T-cell (primary cell): ENCODE measurements around the gene BEST2. TPM values are rescaled to one million over a fixed set of nuclear protein-coding genes. Genes with fewer than 3 reads are reported as not detected.
A peak's percentile ranks its signal among the peaks of the same experiment; 100 is the strongest.

Experiments
- ATAC-seq, 4 experiments: fragments of 200-7000 bp in 3 of 4; fragments of 150-1000 bp in 1 of 4; cut with Tn5 transposase; replicated peaks in 1 of 4; 1 replicate in 3 of 4; 2 replicates in 1 of 4; pipeline ENCODE4 v1.10.0; 2021; ENCODE audit warnings: moderate library complexity in 3 of 4, mild to moderate bottlenecking in 2 of 4, moderate number of reproducible peaks in 1 of 4
- CTCF ChIA-PET, 2 donors: fragments of 300-600 bp; sonication (Branson Sonifier 250); formaldehyde crosslinking; loops; one replicate each; lab custom pipeline; 2022; ENCODE audit warnings: antibody characterized with exemption in 2 of 2; lab: Charles Lee
- POLR2A ChIA-PET, 2 donors: fragments of 300-600 bp; sonication (Branson Sonifier 250); formaldehyde crosslinking; loops; one replicate each; lab custom pipeline; 2022; ENCODE audit warnings: antibody characterized with exemption in 2 of 2; lab: Charles Lee
- DNase-seq, 35 experiments: peaks; one replicate each; pipeline versions ENCODE4 v3.0.0 to v3.0.0-alpha.2; 2013 to 2023
- H3K27ac ChIP-seq: one replicate; pipeline ENCODE4 v1.5.1; 2013; ENCODE audit warnings: low read length
- H3K27me3 ChIP-seq, 2 experiments: replicated peaks in 1 of 2; 1 replicate in 1 of 2; 2 replicates in 1 of 2; pipeline versions ENCODE4 v1.6.1 to v1.7.0; 2013; ENCODE audit warnings: low read length in 1 of 2, mixed read lengths in 1 of 2; ENCODE audit not compliant: control insufficient read depth in 2 of 2, insufficient read depth in 2 of 2; ENCODE audit errors: extremely low read depth in 1 of 2
- H3K36me3 ChIP-seq, 2 donors: 1 replicate in 1 of 2; 2 replicates in 1 of 2; pipeline versions ENCODE4 v1.6.1 to v1.7.0; 2013; ENCODE audit warnings: low read length in 1 of 2; ENCODE audit not compliant: control insufficient read depth in 2 of 2, insufficient read depth in 1 of 2; ENCODE audit errors: extremely low read depth in 1 of 2
- H3K4me1 ChIP-seq, 2 experiments: 1 replicate in 1 of 2; 2 replicates in 1 of 2; pipeline versions ENCODE4 v1.6.1 to v1.7.0; 2013; ENCODE audit warnings: low read length in 2 of 2, mixed read lengths in 1 of 2; ENCODE audit not compliant: insufficient read depth in 2 of 2, control insufficient read depth in 1 of 2; ENCODE audit errors: extremely low read depth in 1 of 2
- H3K4me3 ChIP-seq, 2 donors: 1 replicate in 1 of 2; 2 replicates in 1 of 2; pipeline versions ENCODE4 v1.5.1 to v1.7.0; 2013; ENCODE audit warnings: mild to moderate bottlenecking in 2 of 2, low read length in 1 of 2, moderate library complexity in 1 of 2; ENCODE audit not compliant: control insufficient read depth in 1 of 2; ENCODE audit errors: extremely low read depth in 1 of 2
- H3K9me3 ChIP-seq: 2 replicates; pipeline ENCODE4 v1.7.0; 2013
- H3K27ac Mint-ChIP-seq, 2 donors: one replicate each; pipeline ENCODE4 v1.8.0; 2020 to 2021; ENCODE audit warnings: mild to moderate bottlenecking in 2 of 2, mixed read lengths in 2 of 2
- H3K27me3 Mint-ChIP-seq, 2 donors: one replicate each; pipeline ENCODE4 v1.8.0; 2021 to 2022; ENCODE audit warnings: mixed read lengths in 2 of 2
- H3K36me3 Mint-ChIP-seq: one replicate; pipeline ENCODE4 v1.8.0; 2021; ENCODE audit warnings: mixed read lengths
- H3K4me1 Mint-ChIP-seq, 3 donors: one replicate each; pipeline ENCODE4 v1.8.0; 2020 to 2022; ENCODE audit warnings: mixed read lengths in 3 of 3, mild to moderate bottlenecking in 1 of 3
- H3K4me3 Mint-ChIP-seq, 3 donors: one replicate each; pipeline ENCODE4 v1.8.0; 2020 to 2022; ENCODE audit warnings: mild to moderate bottlenecking in 3 of 3, mixed read lengths in 3 of 3, moderate library complexity in 3 of 3
- H3K9me3 Mint-ChIP-seq, 3 donors: one replicate each; pipeline ENCODE4 v1.8.0; 2020 to 2022; ENCODE audit warnings: mixed read lengths in 3 of 3
- WGBS: methylation state at CpG from one replicate; pipeline ENCODE4 v1.1.5; 2013; ENCODE audit warnings: missing lambda C conversion rate; ENCODE audit not compliant: insufficient coverage; 5-methylcytosine and 5-hydroxymethylcytosine counted together
- total RNA-seq, 35 experiments: library from RNA in 6 of 35; stranded (reverse) in 6 of 35; fragments of 120-200 nt in 1 of 35; gene quantifications; one replicate each; pipeline versions ENCODE4 v1.2.1 to v1.2.4 and lab custom pipeline; 2013 to 2026

The BEST2 gene
- total RNA-seq, 5 donors from 2014 or later (not counting 1 experiment from before 2014, with no cell fraction given), result 0.16 TPM; not detected in 4

GRCh38 chr19:12785431-12786031 is 33.9 kb downstream of the BEST2 start:
- ATAC-seq, result no peak
- WGBS, result 42% methylated on average over 4 of the region's 4 CpGs
- Mint-ChIP-seq H3K4me3 (no peak overlapping the region), H3K9me3 (no peaks in the 10 kb centered on the region), H3K27me3 (no peaks in the 10 kb centered on the region), H3K36me3 (no peaks in the 10 kb centered on the region), H3K27ac (no peak overlapping the region), H3K4me1 (peaks cover 23 to 36% (median 28%) of the 10 kb centered on the region in 3 donors)
- DNase-seq, result peak in 3 of 35 experiments; percentile 12 to 36 (median 31)
- H3K36me3 ChIP-seq, result no peaks in the 10 kb centered on the region
- CTCF ChIA-PET, result no interaction called here
- H3K27ac ChIP-seq, result peak overlapping the region; percentile 100
- H3K9me3 ChIP-seq, result no peaks in the 10 kb centered on the region
- H3K4me1 ChIP-seq, result peaks cover 42 to 77% of the 10 kb centered on the region in 2 experiments
- H3K27me3 ChIP-seq, result no peaks in the 10 kb centered on the region
- no peak overlapping the region for H3K4me3 ChIP-seq
- POLR2A ChIA-PET, result no interaction called here

- ATAC-seq (no peak), DNase-seq (peak in 4 of 35 experiments; percentile 15 to 61 (median 28))
- H3K27ac Mint-ChIP-seq, result peak overlapping the region; percentile 74 to 97
- H3K4me1 ChIP-seq, result peaks cover 46 to 82% of the 10 kb centered on the region in 2 experiments
- no peak overlapping the region for H3K4me3 Mint-ChIP-seq
- H3K4me3 ChIP-seq, result no peak overlapping the region
- CTCF ChIA-PET, result no interaction called here
- no peaks in the 10 kb centered on the region for H3K36me3 ChIP-seq
- H3K4me1 Mint-ChIP-seq, result peaks cover 27 to 42% (median 35%) of the 10 kb centered on the region in 3 donors
- H3K36me3 Mint-ChIP-seq, result no peaks in the 10 kb centered on the region
- no peaks in the 10 kb centered on the region for H3K9me3 Mint-ChIP-seq
- H3K27me3 Mint-ChIP-seq, result no peaks in the 10 kb centered on the region
- 30% methylated on average over 8 of the region's 18 CpGs for WGBS
- POLR2A ChIA-PET, result no interaction called here
- peak overlapping the region; percentile 100 for H3K27ac ChIP-seq
- no peaks in the 10 kb centered on the region for H3K27me3 ChIP-seq
- H3K9me3 ChIP-seq, result no peaks in the 10 kb centered on the region
Measured at GRCh38 chr19:12786141-12786870, 34.7 kb downstream of the BEST2 start.

GRCh38 chr19:12786952-12787351 is 35.4 kb downstream of the BEST2 start:
- peaks cover 41 to 75% of the 10 kb centered on the region in 2 experiments for H3K4me1 ChIP-seq
- no peak for ATAC-seq
- CTCF ChIA-PET, result no interaction called here
- Mint-ChIP-seq H3K27ac (peak overlapping the region; percentile 74 to 97), H3K27me3 (no peaks in the 10 kb centered on the region), H3K4me1 (peaks cover 21 to 36% (median 35%) of the 10 kb centered on the region in 3 donors), H3K9me3 (no peaks in the 10 kb centered on the region), H3K36me3 (no peaks in the 10 kb centered on the region), H3K4me3 (no peak overlapping the region)
- POLR2A ChIA-PET, result no interaction called here
- no peaks in the 10 kb centered on the region for H3K36me3 ChIP-seq
- 100% methylated on average over 2 of the region's 3 CpGs for WGBS
- H3K27me3 ChIP-seq, result no peaks in the 10 kb centered on the region
- no peaks in the 10 kb centered on the region for H3K9me3 ChIP-seq
- H3K27ac ChIP-seq, result peak overlapping the region; percentile 100
- no peak overlapping the region for H3K4me3 ChIP-seq
- no peak for DNase-seq

- no peak for DNase-seq
- WGBS, result 84% methylated on average over 5 of the region's 10 CpGs
- Mint-ChIP-seq H3K4me3 (no peak overlapping the region), H3K9me3 (no peaks in the 10 kb centered on the region), H3K27ac (peak overlapping the region; percentile 96 to 97), H3K27me3 (no peaks in the 10 kb centered on the region), H3K4me1 (peaks cover 17 to 32% (median 30%) of the 10 kb centered on the region in 3 donors), H3K36me3 (no peaks in the 10 kb centered on the region)
- Histone ChIP-seq H3K9me3 (no peaks in the 10 kb centered on the region), H3K27ac (no peak overlapping the region), H3K4me3 (no peak overlapping the region), H3K36me3 (no peaks in the 10 kb centered on the region), H3K27me3 (no peaks in the 10 kb centered on the region), H3K4me1 (peaks cover 41 to 72% of the 10 kb centered on the region in 2 experiments)
- ChIA-PET POLR2A (no interaction called here), CTCF (no interaction called here)
- ATAC-seq, result no peak
Measured at GRCh38 chr19:12787458-12787857, 35.9 kb downstream of the BEST2 start.

- H3K27ac Mint-ChIP-seq, result peak overlapping the region; percentile 96 to 97
- peaks cover 17 to 32% (median 30%) of the 10 kb centered on the region in 3 donors for H3K4me1 Mint-ChIP-seq
- no peak for DNase-seq
- Histone ChIP-seq H3K4me1 (peaks cover 39 to 65% of the 10 kb centered on the region in 2 experiments), H3K9me3 (no peaks in the 10 kb centered on the region), H3K27me3 (no peaks in the 10 kb centered on the region), H3K27ac (peak overlapping the region; percentile 98), H3K36me3 (no peaks in the 10 kb centered on the region), H3K4me3 (no peak overlapping the region)
- H3K4me3 Mint-ChIP-seq, result no peak overlapping the region
- WGBS, result 86% methylated on average over 3 of the region's 4 CpGs
- ATAC-seq, result no peak
- no peaks in the 10 kb centered on the region for H3K27me3 Mint-ChIP-seq
- CTCF ChIA-PET, result no interaction called here
- H3K9me3 Mint-ChIP-seq, result no peaks in the 10 kb centered on the region
- H3K36me3 Mint-ChIP-seq, result no peaks in the 10 kb centered on the region
- POLR2A ChIA-PET, result no interaction called here
Measured at GRCh38 chr19:12788042-12788681, 36.6 kb downstream of the BEST2 start.

GRCh38 chr19:12788682-12789097 is 37.1 kb downstream of the BEST2 start:
- H3K4me3 Mint-ChIP-seq, result peak overlapping the region; percentile 73 to 92 (median 77)
- DNase-seq (peak in 19 of 35 experiments; percentile 33 to 79 (median 54)), ATAC-seq (no peak)
- ChIA-PET POLR2A (no interaction called here), CTCF (no interaction called here)
- H3K36me3 Mint-ChIP-seq, result no peaks in the 10 kb centered on the region
- Histone ChIP-seq H3K9me3 (no peaks in the 10 kb centered on the region), H3K27ac (peak overlapping the region; percentile 98), H3K4me3 (no peak overlapping the region), H3K4me1 (peaks cover 34 to 60% of the 10 kb centered on the region in 2 experiments), H3K27me3 (no peaks in the 10 kb centered on the region), H3K36me3 (no peaks in the 10 kb centered on the region)
- no peaks in the 10 kb centered on the region for H3K9me3 Mint-ChIP-seq
- H3K27me3 Mint-ChIP-seq, result no peaks in the 10 kb centered on the region
- H3K4me1 Mint-ChIP-seq, result peaks cover 17 to 27% (median 26%) of the 10 kb centered on the region in 3 donors
- WGBS, result 40% methylated on average over 1 of the region's 12 CpGs
- H3K27ac Mint-ChIP-seq, result peak overlapping the region; percentile 96 to 97
